ENCODE measurements around the gene PCSK2.

PCSK2 gene

DNA sequence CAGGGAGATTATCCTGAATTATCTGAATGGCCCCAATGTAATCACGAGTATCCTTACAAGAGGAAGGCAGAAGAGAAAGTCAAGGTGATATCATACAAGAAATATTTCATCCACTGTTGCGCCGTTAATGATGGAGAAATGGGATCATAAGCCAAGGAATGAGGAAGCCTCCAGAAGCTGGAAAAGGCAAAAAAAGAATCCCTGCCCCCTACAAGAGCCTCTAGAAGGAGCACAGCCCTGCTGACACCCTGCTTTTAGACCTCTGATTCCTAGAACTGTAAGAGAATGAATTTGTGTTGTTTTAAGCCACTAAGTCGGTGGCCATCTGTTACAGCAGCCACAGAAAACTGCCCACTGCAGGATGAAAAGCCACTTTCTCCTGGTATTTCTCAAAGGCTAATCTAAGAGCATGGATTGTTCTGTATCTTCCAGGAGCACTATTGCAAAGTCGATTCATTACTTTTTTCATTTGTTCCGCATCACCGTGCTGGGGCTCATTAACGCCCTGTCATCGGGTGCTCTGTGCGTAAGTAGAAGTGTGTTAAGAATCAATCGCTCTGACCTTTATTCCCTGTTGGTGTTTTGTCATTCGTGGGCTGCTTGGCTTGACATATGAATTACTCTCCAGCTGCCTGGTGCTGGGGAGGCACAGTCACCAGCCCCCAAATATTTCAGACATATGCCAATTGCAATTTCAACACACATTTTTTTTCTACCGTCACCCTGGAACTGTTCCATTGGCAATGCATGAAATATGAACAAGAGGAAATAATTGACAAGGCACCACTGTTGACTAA, 117.0 kb downstream of the PCSK2 start:
- no peak for FAIRE-seq

DNA sequence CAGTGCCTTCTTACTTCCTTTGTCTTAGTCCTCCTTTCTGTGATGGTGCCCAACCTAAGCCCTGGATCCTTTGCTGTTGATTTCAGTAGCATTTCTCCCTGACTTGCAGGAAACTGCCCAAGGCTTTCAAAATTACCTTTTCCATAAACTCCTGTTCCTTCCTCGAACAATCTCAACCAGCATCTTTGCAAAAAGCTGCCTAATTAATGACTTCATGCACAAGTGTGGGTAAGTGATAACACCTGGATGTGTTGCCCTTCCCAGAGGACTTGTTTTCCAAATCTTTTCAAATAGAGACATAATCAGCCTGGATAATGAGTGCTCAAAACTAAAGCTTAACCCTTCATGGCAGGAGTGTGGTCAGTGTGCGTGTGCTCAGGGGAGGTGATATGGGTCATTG, 118.0 kb downstream of the PCSK2 start:
- no peak for FAIRE-seq

DNA sequence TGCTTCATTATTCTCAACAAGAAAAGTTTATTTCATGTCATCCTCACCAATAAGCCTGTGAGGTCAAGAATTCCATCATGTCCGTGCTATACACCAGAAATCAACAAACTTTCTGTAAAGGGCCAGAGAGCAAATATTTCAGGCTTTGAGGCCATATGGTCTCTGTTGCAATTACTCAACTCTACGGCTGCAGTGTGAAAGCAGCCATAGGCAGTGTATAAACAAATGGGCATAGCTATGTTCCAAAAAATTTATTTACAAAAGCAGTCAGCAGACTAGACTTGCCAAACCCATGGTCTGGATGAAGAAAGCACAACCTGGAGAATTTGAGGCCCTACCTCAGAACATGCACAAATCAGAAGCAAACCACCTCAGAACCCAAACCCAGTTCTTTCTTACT, 118.5 kb downstream of the PCSK2 start:
- no peak for FAIRE-seq

DNA sequence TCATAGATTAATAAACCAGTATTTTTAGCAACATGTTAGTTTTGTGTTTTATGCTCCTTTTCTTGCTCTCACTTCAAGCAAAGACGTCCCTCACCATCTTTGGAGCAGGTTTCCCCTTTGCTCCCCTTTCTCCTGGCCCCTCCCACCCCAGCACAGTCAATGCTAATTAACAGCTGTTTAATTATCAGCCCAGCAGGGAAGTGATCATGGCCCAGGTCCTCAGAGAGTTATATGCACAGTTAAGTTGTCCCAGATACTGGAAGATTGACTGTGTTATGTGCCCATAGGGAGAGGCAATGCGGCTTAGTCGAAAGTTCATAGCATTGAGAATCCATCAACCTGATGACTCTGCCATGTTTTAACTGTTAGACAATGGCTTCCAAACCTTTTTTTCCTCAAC, 123.5 kb downstream of the PCSK2 start:
- FAIRE-seq: no peak

DNA sequence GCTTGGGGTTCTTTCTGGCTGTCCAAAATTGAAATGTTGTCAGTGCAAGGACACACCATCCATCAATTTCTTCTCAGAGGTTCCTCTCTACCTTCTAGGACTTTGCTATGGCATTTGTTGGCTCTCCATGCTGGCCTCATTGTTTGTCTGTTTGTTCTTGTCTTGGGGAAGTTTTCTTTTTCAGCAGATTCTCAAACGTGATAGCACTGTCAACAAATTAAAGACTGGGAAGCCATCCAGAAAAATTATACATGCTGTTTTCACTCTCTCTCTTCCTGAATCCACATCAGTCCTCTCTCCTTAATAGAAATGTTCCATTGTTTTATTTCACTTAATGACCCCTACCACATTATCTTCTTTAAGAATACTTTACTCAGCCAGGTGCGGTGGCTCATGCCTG, 130.4 kb downstream of the PCSK2 start:
- no peak for FAIRE-seq

DNA sequence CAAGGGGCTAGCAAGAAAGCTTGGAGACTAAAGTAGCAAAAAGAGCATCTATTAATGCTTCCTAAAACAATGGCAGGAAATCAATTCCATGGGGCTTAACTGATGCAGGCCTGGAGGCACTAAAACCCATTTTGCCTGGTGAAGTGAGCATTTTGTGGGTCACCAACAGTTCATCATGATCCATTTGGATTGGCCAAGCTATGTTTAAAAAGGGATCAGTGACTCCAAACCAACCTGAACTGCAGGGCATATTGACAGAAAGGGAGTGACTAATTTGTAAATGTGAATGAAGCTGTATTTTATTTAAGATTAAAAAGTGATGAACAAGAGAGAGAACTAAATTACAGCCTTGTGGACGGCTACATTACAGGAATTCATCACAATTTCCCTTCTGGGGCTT, 132.0 kb downstream of the PCSK2 start:
- FAIRE-seq: no peak

DNA sequence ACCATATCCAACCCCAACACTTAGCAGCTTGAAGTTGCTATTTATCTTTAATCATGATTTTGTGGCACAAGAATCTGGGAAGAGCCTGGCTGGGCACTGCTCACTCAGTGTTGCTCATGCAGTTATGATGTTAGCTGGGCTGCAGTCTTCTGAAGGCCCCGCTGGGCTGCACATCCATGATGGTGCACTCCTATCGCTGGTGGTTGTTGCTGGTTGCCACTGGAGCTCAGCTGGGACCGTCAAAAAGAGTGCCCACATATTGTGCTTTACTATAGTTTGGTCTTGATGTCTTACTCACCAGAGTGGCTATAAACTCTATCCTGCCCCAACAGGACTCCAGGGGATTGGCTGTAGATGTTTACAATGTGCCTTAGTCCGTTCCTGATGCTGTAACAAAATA, 137.8 kb downstream of the PCSK2 start:
- FAIRE-seq: no peak

DNA sequence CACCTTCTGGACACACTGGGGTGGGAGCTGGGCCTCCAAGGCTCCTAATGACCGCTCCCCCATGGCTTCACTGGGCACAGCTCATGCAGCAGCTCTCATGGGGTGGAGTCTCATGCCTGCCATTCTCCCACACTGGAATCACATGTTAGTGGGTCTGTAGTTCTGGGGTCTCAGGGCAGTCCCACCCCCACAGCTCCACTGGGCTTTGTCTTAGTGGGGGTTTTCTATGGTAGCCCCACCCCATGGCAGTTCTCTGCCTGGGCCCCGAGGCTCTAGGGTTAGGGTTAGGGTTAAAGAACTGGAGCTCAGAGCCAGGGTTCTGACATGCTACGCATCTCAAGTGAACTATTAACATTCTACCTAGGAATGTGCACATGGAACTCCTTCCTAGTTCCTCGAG, 139.0 kb downstream of the PCSK2 start:
- no peak for FAIRE-seq

DNA sequence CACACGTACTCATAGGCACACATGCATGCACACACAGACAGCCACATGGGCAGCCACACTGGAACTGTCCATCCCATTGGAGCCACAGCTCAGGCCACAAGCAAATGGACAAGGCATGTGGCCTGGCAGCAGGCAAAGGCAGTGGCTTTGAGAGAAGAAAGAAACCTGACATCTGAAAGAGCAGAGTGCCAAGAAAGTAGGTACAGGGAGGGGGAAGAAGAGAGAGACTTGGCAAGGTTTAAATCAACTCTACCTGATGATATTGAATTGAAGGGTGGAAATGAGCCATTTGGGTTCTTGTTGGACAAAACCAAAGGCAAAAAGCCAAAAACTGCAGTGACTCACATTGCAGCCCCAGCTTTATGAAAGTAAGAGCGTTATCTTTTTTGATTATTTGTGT, 142.7 kb downstream of the PCSK2 start:
- FAIRE-seq: no peak

DNA sequence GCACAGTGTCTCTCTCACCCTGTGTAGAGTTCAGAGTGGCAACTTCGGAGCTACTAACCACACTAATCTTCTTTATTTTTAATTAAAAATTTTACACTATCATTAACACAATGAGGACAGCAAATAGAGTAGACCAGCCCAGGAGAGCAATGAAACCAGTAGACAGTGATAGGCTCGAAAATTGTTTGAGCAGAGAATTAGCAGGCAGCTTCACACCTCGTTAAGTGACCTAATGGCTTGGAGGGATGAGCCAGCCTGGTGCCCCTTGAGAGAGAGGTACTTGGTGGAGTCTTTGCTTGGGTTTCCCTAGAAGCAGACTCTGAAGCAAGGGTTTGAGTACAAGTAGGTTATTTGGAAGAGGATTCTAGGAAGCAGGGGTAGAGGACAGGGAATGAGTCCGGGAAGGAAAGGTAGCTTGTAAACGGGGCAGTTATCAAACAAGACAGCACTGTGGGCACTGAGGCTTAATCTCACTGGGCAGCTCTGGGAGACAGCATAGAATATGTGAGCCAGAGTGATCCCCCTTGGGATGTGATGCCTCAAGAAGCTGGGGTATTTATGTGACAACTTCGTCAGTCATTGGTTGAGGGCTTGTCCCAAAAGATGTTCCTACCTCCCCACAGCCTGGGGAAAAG, 146.1 kb downstream of the PCSK2 start:
- FAIRE-seq: no peak

DNA sequence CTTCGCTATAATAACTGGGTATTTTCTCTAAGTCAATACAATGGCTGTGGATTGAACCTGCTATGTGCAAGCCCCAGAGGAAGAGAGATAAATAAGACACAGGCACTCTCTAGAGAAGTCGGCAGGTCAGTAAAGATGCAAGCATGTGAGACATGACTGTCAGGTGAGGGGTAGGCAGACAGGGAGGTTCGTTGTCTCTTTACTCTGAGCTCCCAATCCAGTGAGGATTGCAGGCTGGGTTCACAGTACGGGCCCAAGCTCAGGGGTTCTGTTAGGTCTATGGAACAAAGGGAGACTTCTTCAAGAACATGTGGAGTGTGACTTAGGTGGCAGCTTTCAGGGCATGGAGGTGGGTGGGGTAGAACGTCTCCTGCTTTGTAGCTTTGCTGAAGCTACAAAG, 147.2 kb downstream of the PCSK2 start:
- FAIRE-seq: no peak

DNA sequence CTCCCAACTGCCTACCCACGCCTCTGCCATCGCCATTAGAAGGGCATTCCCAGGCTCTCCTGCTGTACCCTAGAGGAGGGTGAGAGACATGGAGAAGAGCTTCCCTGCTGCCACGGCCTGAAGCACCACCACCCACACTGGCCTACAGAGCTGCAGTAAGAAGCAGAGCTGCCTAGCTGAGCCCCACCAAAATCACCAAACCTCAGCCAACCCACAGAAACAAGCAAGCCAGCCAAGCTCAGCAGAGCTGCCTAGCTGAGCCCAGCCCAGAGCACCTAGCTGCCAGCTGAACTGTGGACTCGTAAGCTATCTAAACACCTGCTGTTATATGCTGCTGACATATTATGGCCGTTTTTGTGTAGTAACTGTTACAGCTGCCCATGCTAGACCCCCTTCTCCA, 149.2 kb downstream of the PCSK2 start:
- FAIRE-seq: no peak

DNA sequence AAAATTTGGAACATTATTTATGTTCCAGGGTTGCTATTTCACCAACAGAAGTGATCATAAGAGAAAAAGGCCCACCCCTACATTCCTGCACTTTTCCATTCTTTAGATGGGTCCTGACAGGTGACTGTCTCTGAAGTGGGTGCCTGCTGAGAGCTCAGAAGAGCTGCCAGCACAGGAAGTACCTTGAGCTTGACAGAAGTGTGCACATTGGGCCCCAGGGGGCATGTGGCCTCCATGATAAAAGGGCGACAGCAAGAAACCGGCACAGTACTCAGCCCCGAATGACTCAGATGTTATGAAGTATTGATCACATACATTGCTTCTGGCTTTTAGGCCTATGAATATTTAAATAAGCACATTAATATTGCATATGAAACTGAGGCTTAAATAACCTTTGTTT, 150.4 kb downstream of the PCSK2 start:
- no peak for FAIRE-seq

DNA sequence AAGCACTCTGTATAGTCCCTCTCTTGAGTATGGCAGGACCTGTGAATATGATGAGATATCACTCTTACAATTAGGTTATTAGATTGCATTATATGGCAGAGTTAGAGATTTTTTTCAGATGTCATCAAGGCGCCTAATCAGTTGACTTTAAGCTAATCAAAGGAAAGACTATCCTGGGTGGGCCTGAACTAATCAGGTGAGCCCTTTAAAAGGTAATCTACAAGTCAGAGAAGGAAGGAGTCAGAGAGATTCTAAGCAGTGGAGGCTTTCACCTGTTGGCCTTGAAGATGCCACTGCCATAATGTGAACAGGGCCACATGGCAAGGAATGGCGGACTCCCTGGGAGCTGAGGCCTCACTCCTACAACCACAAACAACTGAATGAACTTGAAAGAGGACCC, 152.8 kb downstream of the PCSK2 start:
- no peak for FAIRE-seq

DNA sequence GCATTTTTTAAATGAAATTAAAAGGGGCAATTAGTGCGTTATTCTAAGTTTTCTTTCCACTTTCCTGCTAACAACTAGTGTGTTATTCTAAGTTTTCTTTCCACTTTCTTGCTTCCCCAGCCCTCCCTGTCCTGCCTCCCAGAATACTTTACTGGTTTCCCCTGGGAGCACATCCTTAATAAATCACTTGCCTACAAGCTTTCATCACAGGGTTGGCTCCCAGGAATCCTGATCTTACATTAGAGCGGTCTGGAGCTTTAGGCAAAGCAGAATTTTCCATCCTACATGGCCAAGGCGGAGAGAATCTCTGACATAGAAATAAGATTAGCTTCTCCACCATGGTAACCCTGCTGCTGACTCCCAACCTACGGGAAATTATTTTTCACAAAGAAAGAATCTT, 154.0 kb downstream of the PCSK2 start:
- FAIRE-seq: no peak

DNA sequence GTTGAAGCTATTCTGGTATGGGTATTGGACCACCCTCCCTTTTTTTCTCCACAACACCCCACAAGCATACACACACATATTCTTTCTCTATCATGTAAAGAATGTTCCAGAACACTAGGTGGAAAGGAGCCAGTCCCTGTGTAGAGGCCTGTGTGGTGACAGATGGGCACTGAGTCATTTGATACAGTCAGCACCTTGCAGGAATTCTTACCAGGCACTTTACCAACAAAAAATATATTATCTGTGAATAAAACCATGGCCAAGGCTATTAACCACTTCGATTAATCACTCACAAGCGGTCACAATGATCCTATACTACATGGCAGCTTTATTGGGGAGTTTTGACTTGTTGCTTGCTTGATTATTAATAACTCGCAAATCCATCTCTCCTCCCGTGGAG, 154.9 kb downstream of the PCSK2 start:
- FAIRE-seq: no peak

DNA sequence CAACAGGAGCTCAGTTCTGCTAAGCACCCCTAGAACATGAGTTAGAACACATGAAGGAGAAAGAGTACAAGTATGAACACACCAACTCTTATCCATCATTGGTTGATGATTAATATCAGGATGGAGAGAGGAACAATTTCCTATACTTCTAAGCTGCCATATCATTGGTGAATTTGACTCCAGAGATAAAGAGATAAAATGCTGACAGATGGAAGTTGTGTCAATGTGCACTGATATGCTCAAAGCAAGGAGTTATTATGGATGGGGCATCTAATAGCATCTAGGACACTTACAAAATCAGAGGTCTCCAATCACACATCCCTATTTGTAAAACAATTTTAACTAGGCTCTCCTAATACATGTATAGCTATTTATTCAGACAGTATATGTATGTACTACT, 159.0 kb downstream of the PCSK2 start:
- no peak for FAIRE-seq

DNA sequence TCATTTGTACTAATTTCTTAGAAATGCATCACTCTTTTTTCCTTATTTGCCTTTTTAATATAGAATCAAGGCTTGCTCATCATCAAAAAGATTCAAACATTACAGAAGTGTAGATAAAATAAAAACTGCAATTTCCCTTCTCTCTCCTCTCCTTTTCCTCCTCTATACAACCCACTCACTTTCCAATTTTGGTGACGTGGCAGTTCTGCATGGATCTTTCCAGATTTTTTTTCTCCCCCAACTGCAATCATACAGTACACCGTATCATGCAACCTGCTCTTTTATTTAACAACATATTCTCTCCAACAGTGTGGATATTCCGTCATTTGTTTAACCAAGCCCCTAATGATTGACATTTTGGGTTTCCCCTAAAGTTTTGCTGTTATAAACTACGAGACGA, 163.8 kb downstream of the PCSK2 start:
- FAIRE-seq: no peak

DNA sequence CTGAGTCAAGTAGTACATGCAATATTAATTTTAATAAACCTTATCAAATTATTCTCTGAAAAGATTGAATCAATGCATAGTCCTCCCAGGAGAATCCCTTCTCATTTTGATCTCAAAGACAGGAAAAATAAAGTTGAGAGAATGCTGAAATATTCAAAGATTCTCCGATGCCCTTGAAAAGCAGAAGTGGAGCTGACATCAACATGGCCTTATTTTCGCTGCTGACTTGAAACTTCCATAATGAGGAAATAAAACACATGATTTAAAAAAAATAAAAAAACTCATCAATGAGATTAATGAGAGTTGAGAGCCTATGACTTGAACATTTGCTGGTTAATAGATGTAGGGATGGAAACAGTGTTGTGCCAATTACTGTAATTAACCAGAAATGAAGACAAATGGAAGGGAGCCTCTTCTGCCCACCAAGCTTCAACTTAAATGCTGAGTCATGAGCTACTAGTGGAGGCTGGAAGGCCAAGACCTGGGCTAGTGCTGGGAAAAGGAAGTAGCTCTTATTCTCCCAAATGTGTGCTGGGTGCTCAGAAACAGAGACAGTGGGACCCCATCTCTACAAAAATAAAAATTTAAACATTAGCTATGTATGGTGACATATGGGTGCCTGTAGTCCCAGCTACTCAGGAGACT, 164.4 kb downstream of the PCSK2 start:
- no peak for FAIRE-seq

DNA sequence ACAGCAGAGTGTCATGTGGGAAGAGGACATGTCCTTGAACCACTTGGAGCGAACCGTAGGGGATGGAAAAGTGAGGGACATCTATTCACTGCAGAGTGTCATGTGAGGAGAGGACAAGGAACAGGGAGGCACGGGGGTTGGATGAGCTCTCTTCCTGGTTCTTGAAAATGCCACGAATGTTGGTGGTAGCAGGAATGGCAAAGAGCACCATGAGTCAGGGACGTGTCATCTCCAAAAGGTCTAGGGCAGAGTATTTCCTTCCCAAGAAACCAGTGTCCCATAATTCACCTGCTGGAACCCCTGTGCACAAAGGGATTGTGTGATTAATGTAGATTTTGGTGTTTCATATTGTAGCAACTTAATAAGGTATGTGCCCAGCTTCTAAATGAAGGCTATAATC, 167.6 kb downstream of the PCSK2 start:
- FAIRE-seq: no peak

DNA sequence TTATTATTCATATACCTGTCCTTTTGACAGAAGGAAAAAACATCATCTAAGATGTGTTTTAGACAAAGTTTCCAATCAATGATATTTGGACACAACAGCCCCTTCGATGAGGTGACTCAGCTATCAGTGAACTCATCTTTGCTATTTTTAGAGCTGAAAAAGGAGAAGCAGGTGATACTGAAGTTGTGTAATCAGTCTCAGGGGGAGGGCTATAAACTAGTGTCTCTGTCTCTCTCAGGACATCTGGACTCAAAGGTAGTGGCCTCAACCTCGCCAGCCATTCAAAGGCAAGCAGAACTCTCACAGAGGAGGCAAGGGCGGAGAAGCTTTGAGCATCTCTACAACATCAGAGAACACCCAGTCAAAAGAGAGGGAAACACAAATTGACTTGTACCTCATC, 168.9 kb downstream of the PCSK2 start:
- no peak for FAIRE-seq

DNA sequence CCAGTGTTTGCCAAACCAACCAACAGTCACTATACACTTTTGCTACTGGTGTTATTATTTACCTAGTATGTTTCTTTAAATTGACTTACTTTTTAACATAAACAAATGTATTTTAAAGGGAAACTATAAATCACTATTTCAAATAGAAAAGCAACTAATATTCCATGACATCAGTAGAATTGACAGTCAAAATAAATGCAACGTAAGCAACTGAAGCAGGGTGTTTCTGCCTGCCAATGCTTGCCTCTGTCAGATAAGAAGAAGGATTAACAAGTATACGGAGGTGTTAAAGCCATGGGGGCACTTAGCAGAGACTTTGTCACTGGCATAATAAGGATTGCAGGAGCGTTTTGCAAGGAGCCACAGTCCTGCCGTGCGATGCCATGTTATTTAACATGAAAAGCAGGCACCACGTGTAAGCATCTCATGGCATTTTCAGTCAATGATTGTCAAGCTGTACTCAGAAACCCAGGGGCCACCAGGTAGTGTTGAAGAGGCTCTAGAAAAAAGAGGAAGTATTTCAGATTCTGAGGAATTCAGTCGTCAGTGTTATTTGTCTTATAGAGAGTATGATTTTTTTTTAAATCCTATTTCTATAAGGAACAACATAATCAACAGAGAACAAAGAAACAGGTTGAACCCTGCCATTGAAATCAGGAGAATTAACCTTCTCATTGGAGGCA, 172.6 kb downstream of the PCSK2 start:
- FAIRE-seq: no peak

DNA sequence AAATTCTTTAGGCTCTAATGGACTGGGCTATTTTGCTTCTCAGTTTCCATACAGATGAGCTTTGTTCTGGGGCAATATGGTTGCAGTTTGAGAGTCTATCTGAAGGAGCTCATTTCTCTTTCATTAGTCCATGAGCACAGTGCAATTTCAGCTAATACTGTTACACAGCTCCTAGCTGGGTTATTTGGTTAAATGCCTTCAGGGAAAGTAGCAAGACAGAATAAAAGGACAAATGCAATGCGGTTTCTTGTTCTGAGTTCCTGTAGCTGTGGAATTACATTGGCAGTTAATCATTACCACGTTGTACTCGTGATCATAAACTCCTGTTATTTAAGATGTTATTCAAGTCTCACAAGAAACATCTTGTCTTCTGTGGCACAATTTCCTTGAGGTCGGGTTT, 176.6 kb downstream of the PCSK2 start:
- FAIRE-seq: no peak
